Vagina (tissue), 2 donors: ENCODE results near the gene ULBP2.

Experiments used
- CTCF ChIP-seq, 3 experiments: fragments of 450-650 bp in 2 of 3; fragments of 200-600 bp in 1 of 3; sonication (generic) in 1 of 3; IDR thresholded peaks; one replicate each; pipeline ENCODE4 v1.5.1; 2017 to 2019; ENCODE audit warnings: antibody characterized with exemption in 3 of 3, mild to moderate bottlenecking in 2 of 3, moderate library complexity in 2 of 3
- POLR2A ChIP-seq, 2 donors: fragments of 450-650 bp; IDR thresholded peaks; one replicate each; pipeline ENCODE4 v1.6.1; 2017; ENCODE audit warnings: antibody characterized with exemption in 2 of 2, mild to moderate bottlenecking in 2 of 2, moderate library complexity in 2 of 2
- POLR2AphosphoS5 ChIP-seq, 2 donors: sonication (generic); formaldehyde crosslinking; IDR thresholded peaks; one replicate each; pipeline ENCODE4 v1.9.0; 2017; ENCODE audit warnings: antibody characterized with exemption in 2 of 2, mild to moderate bottlenecking in 2 of 2, low read depth in 1 of 2; ENCODE audit not compliant: insufficient read depth in 1 of 2

DNA sequence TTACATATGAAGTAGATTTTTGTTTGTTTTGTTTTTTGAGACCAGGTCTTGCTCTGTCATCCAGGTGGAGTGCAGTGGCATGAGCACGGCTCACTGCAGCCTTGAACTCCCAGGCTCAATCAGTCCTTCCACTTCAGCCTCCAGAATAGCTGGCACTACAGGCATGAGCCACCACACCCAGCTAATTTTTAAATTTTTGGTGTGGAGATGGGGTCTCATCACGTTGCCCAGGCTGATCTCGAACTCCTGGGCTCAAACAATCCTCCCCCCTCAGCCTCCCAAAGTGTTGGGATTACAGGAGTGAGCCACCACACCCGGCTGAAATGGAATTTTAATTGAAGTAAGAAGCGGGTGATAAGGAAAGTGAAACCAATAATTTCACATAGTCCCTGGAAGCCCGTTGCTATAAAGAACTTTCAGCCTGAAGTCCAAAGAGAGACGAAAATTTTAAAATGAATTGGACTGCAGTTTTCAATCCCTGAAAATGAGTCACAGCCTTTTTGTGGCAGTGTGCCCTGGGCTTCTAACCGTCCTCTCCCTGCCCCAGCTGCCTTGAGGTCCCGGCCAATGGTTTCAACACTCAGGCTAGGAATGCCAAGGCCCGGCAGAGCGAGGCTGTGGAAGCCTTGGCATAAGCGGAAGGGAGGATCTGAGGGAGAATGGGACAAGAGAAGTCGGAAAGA lies 44.7 kb upstream of the ULBP2 start:
- TF ChIP-seq CTCF (IDR thresholded peaks at IDR 0.05), result no peak
- TF ChIP-seq POLR2A (IDR thresholded peaks at IDR 0.05), result no peak
- TF ChIP-seq POLR2AphosphoS5 (IDR thresholded peaks at IDR 0.05; ENCODE audit: insufficient read depth in 1 of 2, low read depth in 1 of 2), result peak; percentile 70 to 75
